H4 (cell line): Measurements from ENCODE around the gene HOOK1. TPM values are rescaled to one million over a fixed set of nuclear protein-coding genes. Genes with fewer than 3 reads are reported as not detected.

ENCODE experiments used
- DNase-seq: peaks from one replicate; pipeline ENCODE4 v3.0.0-alpha.2; 2015; ENCODE audit warnings: low spot score
- total RNA-seq: library from RNA; depleted of rRNA; stranded (reverse); fragments of >200 nt; shearing (Covaris generic); gene quantifications from 2 replicates; pipeline ENCODE4 v1.2.3, GENCODE V29; 2014; rRNA removed

HOOK1 gene
- 0.02 TPM in 1 of 2 replicates, not detected in the other for total RNA-seq

GRCh38 chr1:59814901-59815825, at the start of gene HOOK1:
Gene HOOK1, plus strand, starts transcription at chr1:59814949. Its CDS starts 169 bp downstream, at chr1:59815118.
- no peak for DNase-seq

GRCh38 chr1:59765011-59765730, 49.6 kb upstream of the HOOK1 start:
- no peak for DNase-seq

- no peak for DNase-seq
Observed at GRCh38 chr1:59766227-59766855, 48.4 kb upstream of the HOOK1 start.

- DNase-seq: no peak
Observed at GRCh38 chr1:59767119-59767518, 47.6 kb upstream of the HOOK1 start.

GRCh38 chr1:59768792-59769735, 45.7 kb upstream of the HOOK1 start:
- DNase-seq: no peak

- no peak for DNase-seq
Observed at GRCh38 chr1:59769736-59770095, 45.0 kb upstream of the HOOK1 start.

- DNase-seq: no peak
Observed at GRCh38 chr1:59771361-59771760, 43.4 kb upstream of the HOOK1 start.

- no peak for DNase-seq
Observed at GRCh38 chr1:59775480-59775879, 39.3 kb upstream of the HOOK1 start.

GRCh38 chr1:59776960-59777852, 37.5 kb upstream of the HOOK1 start:
- DNase-seq: peak; percentile 25

- DNase-seq: no peak
Observed at GRCh38 chr1:59779949-59780348, 34.8 kb upstream of the HOOK1 start.

- no peak for DNase-seq
Observed at GRCh38 chr1:59788825-59789224, 25.9 kb upstream of the HOOK1 start.

- no peak for DNase-seq
Observed at GRCh38 chr1:59798600-59798999, 16.1 kb upstream of the HOOK1 start.

GRCh38 chr1:59803458-59804038, 11.2 kb upstream of the HOOK1 start:
- no peak for DNase-seq

- no peak for DNase-seq
Observed at GRCh38 chr1:59804301-59804700, 10.4 kb upstream of the HOOK1 start.

GRCh38 chr1:59805554-59805953, 9.2 kb upstream of the HOOK1 start:
- no peak for DNase-seq

- DNase-seq: no peak
Observed at GRCh38 chr1:59814180-59814900, 409 bp upstream of the HOOK1 start.

GRCh38 chr1:59815892-59816291, 1.1 kb downstream of the HOOK1 start:
- DNase-seq: no peak

GRCh38 chr1:59816318-59816878, 1.6 kb downstream of the HOOK1 start:
- no peak for DNase-seq
